ENCODE results near the gene ZBTB43.
A peak's percentile ranks its signal among the peaks of the same experiment; 100 is the strongest.
"Not testable (repeated sequence)": the region's sequence is repeated elsewhere in the genome, so short reads cannot be mapped to it uniquely, and the experiment has no call there.

ZBTB43 gene

GRCh38 chr9:126804696-126805553 is at the start of gene ZBTB43:
Gene ZBTB43 (plus strand): TSS chr9:126805040. CDS start chr9:126832510, 27,470 bp downstream.
- peak; percentile 62 for FAIRE-seq
- DNase-seq (ENCODE audit: low spot score) = peak; percentile 87

DNA sequence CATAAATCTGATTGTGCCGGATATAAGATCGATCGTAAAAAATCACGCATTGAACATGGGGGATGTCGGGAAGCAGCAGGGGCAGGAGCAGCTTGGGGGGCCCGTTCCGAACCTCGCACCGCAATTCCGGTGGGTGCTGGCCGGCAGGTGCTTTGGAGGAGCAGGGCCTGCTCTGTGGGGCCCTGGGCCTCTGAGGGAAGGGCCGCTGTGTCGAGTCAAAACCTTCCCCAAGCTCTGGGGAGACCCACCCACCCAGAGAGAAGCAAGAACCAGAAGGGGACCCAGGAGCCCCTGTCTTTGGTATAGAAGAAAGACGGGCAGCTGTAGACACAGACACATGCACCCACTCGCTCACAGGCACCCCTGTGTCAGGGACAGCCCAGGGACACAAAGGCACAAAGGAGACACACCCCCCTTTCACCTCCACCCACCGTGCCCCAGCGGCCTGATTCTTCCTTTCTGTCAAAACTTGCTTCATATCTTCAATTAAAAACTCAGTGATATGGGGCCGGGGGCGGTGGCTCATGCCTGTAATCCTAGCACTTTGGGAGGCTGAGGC is 49.4 kb upstream of the ZBTB43 start:
- DNase-seq (ENCODE audit: low spot score) = no peak
- FAIRE-seq = no peak

DNA sequence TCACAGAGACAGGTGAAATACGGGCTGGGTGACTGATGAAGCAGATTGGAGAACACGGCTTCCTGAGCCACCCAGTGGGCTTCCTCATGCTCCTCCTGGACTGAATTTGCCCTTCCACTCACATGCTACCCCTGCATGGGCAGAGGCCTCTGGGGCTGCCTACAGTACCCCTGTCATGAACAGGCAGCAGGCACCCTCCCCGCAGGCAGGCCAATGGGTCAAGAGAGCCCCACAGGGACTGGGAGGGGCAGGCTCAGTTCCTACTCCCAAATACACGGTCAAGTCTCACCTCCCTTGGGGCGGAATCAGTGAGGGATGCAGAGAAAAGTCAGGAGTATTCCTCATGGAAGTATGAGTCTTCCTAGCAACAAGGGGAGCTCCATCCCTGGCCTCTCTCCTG is 48.6 kb upstream of the ZBTB43 start:
- FAIRE-seq = no peak
- DNase-seq (ENCODE audit: low spot score) = no peak

GRCh38 chr9:126756876-126757415 is 47.9 kb upstream of the ZBTB43 start:
- FAIRE-seq (no peak), DNase-seq (ENCODE audit: low spot score) (no peak)

DNA sequence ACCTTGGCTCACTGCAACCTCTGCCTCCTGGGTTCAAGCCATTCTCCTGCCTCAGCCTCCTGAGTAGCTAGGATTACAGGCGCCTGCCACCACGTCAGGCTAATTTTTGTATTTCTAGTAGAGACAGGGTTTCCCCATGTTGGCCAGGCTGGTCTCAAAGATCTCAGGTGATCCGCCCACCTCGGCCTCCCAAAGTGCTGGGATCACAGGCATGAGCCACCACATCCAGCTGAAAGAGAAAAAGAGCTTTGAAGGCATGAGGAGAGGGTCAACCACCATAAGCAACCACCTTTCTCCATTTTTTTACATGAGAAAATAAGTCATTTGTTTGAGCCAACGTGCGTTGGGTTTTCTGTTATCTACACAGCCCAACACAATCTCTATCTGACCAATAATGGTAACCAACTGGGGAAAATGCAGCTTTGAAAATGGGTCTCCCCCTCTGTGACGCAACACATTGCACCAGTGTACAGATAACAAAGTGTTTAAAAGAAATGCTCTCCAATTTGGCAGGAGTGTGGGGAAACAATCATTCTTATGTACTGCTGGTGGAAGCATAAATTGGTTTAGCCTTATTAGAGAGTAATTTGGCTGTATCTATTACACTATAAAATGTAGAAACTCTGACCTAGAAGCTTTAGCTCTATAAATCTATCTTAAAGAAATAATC is 45.8 kb upstream of the ZBTB43 start:
- FAIRE-seq (no peak), DNase-seq (ENCODE audit: low spot score) (no peak)

GRCh38 chr9:126761274-126761673 is 43.6 kb upstream of the ZBTB43 start:
- FAIRE-seq (no peak), DNase-seq (ENCODE audit: low spot score) (no peak)

- DNase-seq (ENCODE audit: low spot score) = no peak
- FAIRE-seq = no peak
These were observed 41.6 kb upstream of the ZBTB43 start for GRCh38 chr9:126763130-126763764.

DNA sequence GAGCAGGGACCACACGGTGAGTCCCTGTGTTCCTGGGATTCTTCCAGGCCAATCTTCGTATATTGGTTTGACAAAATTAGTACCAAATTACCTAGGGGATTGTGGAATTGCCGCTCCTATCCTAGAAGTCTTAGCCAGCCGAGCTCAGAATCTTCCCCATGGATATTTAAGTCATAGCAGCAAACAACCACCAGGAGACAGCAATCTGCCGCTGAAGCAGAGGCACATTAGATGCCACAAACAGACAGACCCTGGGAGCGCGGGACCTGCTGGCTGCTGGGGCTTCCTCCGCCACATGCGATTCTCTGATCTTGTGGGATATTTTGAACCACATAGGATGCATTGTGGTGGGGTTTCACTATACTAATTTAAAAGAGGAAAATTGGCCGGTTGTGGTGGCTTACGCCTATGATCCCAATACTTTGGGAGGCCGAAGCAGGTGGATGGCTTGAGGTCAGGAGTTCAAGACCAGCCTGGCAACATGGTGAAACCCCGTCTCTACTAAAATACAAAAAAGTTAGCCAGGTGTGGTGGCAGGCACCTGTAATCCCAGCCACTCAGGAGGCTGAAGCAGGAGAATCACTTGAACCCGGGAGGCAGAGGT is 31.7 kb upstream of the ZBTB43 start:
- DNase-seq (ENCODE audit: low spot score) = no peak
- FAIRE-seq = no peak

GRCh38 chr9:126775926-126776325 is 28.9 kb upstream of the ZBTB43 start:
- DNase-seq (ENCODE audit: low spot score) = no peak
- no peak for FAIRE-seq

GRCh38 chr9:126777733-126778132 is 27.1 kb upstream of the ZBTB43 start:
- FAIRE-seq (no peak), DNase-seq (ENCODE audit: low spot score) (no peak)

GRCh38 chr9:126778141-126778540 is 26.7 kb upstream of the ZBTB43 start:
- FAIRE-seq (no peak), DNase-seq (ENCODE audit: low spot score) (no peak)

DNA sequence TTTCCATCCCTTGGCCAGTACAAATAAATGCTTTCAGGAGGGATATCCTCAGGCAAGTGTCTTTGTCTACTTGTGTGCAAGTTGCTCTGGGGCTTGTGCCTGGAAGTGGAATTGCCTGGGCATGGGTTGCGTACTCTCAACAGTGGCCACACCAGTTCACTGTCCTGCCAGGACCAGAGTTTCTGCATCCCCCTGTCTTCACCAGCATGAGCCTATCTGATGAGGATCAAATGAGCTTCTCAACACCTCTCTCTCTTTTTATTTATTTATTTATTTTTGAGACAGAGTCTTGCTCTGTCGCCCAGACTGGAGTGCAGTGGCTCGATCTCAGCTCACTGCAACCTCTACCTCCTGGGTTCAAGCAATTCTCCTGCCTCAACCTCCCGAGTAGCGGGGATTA is 26.1 kb upstream of the ZBTB43 start:
- not testable (repeated sequence) for DNase-seq (ENCODE audit: low spot score); FAIRE-seq

DNA sequence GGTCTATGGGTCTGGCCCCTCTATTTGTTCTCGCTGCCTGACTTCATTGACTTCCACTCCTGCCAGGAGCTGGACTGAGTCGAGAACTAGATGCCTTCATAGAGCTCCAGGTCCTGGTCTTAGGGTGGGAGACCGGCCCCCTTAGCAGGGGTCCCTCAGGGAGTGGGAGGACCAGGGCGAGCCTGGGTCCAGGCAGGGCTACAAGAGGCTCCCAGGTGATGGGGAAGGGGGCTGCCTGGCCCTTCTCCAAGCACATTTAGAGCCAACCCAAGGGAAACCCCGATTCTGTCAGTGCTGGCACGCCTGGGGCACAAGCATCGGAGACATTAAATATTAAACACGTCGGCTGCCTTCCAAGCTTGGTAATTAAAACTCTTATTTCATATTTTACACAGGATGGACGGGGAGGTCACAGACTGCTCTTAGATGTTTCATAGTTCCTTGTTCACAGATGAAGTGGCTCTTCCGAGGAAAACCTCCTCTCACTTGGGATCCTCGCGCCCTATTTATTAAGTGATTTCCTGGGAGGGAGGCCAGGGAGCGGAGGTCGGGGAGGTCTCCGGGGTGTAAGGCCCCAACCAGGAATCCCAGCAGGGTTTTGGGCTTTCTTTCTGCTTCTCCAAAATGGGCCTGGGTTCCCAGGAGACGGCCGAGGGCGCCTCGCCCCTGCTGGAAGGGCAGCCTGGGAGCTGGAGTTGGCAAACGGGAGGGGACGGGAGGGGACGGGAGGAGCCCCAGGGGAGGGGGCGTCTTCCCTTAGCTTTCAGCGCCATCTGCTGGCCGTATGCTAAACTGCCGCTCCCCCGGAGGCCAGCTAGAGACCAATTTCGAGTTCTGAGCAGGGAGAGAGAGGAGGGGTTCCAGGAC is 23.4 kb upstream of the ZBTB43 start:
- FAIRE-seq = no peak
- DNase-seq (ENCODE audit: low spot score) = peak; percentile 47

DNA sequence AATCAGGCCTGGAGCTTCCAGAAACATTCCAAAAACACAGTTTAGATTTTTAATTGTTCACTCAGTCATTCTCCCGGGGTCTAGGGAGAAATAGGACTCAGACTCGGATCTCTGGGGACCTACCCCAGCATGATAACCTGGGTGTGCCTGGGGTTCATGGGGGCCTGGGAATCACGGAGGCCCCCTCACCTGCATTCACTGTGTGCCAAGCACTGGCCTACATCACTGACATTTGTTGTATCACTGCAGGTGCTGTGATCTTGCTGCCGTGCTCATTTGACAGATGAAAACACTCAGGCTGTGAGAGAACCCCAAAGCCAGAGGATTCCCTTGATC is 22.8 kb upstream of the ZBTB43 start:
- FAIRE-seq = no peak

DNA sequence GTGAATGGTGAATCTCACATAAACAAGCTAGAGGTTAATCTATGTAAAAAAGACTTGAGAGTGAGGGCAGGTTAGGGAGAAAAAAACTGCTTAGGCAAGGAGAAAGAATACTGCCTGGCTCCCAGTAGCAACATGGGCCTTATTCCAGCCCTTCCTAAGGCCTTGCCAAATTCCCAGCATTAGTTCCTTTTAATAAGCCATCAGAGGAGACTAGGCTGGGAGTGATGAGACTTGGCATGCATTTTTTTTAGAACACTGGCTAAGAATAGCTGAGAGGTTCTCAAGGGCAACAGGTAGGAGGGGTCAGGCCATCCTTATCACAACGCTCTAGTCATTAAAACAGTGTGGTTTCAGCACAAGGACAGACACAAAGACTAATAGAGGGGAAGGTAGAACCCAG is 20.9 kb upstream of the ZBTB43 start:
- no peak for DNase-seq (ENCODE audit: low spot score)

More for the DNA sequence above, 22.8 kb upstream of the ZBTB43 start:
- no peak for DNase-seq (ENCODE audit: low spot score)

GRCh38 chr9:126784401-126784800 is 20.4 kb upstream of the ZBTB43 start:
- DNase-seq (ENCODE audit: low spot score) = no peak
- no peak for FAIRE-seq

More for the DNA sequence above, 20.9 kb upstream of the ZBTB43 start:
- no peak for FAIRE-seq

GRCh38 chr9:126784841-126785240 is 20.0 kb upstream of the ZBTB43 start:
- FAIRE-seq; DNase-seq (ENCODE audit: low spot score): not testable (repeated sequence)

GRCh38 chr9:126788046-126788445 is 16.8 kb upstream of the ZBTB43 start:
- no peak for FAIRE-seq
- DNase-seq (ENCODE audit: low spot score) = no peak

- DNase-seq (ENCODE audit: low spot score) (peak; percentile 53), FAIRE-seq (peak; percentile 57)
These were observed 16.0 kb upstream of the ZBTB43 start for GRCh38 chr9:126788634-126789349.

DNA sequence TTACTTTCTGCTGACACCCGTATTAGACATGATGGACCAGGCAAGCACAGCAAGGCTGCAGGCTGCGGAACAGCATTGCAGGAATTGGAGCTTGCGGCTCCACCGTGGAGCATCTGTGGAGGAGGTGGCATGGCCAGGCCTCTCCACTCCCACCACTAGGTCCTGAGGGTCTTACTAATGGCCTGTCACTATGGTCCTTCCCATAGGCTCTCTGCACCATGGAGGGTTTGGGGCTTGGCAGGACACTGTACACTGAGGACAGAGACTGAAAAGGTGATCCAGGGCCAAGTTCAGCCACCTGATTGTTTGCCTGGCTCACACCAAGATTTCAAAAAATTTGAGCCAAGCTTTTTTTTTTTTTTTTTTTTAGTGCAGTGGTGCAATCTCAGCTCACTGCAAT is 14.3 kb upstream of the ZBTB43 start:
- DNase-seq (ENCODE audit: low spot score) = no peak
- no peak for FAIRE-seq
